ENCODE results near the gene GTF2F2.

DNA sequence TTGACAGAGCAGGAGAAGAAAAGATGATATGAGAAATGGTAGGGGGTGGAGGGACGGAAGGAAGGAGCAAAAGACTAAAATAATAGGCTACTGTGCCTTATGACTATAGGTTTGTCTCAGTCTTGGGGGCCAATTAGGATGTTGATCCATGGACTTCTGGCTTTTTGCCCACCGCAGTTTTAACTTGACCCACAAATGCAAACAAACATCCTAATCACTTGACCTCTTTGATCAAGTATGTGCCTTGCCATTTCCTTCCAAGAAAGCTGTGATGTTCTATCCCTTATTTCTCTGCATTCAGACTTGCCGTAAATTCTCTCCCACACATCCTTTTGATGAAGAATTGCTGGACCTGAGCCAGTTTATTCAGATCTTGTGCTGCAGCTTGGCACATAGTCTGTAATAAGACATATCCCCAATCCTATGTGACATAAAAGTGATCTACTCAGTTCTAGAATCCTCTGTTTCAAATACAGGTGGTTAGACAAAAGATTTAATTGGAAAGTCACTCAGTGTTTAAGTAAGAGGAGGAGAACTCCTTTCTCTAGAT, 157.9 kb downstream of the GTF2F2 start:
- TF ChIP-seq, protein P1, sequence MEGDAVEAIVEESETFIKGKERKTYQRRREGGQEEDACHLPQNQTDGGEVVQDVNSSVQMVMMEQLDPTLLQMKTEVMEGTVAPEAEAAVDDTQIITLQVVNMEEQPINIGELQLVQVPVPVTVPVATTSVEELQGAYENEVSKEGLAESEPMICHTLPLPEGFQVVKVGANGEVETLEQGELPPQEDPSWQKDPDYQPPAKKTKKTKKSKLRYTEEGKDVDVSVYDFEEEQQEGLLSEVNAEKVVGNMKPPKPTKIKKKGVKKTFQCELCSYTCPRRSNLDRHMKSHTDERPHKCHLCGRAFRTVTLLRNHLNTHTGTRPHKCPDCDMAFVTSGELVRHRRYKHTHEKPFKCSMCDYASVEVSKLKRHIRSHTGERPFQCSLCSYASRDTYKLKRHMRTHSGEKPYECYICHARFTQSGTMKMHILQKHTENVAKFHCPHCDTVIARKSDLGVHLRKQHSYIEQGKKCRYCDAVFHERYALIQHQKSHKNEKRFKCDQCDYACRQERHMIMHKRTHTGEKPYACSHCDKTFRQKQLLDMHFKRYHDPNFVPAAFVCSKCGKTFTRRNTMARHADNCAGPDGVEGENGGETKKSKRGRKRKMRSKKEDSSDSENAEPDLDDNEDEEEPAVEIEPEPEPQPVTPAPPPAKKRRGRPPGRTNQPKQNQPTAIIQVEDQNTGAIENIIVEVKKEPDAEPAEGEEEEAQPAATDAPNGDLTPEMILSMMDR (IDR thresholded peaks at IDR 0.05), result no peak
- no peak for TF ChIP-seq POLR2A (IDR thresholded peaks at IDR 0.05)
